Endometrium (tissue), 2 donors: Measurements from ENCODE around the gene HHAT.

ENCODE experiments used
- FAIRE-seq: peaks from 2 replicates; lab custom pipeline; 2012; peaks lifted over from hg19 to GRCh38; lab: Jason Lieb, UNC
- donor health status: control.
- donor health status: control.

The HHAT gene

GRCh38 chr1:210687582-210688279, 359.0 kb downstream of the HHAT start:
- FAIRE-seq: no peak

- no peak for FAIRE-seq
Observed at GRCh38 chr1:210688512-210689234, 360.0 kb downstream of the HHAT start.

GRCh38 chr1:210689826-210690225, 361.1 kb downstream of the HHAT start:
- FAIRE-seq: no peak

DNA sequence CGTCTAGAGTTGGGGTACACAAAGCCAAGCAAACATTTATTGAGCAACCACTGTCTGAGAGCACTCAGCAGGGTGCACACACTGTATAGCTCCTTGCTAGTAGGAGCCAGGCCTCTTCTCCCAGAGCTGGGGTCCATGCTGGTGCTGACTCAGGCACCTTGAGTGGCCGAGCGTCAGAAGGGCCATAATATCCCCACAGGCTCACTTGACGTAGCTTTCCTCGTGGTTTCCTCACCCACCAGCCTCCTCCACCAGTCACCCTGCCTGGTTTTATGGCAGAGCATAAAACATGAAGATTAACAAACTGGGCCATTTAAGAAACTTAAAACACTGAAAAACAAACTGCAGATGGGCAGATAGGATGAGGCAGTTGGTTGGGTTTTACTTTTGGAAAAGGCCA, 361.5 kb downstream of the HHAT start:
- no peak for FAIRE-seq

DNA sequence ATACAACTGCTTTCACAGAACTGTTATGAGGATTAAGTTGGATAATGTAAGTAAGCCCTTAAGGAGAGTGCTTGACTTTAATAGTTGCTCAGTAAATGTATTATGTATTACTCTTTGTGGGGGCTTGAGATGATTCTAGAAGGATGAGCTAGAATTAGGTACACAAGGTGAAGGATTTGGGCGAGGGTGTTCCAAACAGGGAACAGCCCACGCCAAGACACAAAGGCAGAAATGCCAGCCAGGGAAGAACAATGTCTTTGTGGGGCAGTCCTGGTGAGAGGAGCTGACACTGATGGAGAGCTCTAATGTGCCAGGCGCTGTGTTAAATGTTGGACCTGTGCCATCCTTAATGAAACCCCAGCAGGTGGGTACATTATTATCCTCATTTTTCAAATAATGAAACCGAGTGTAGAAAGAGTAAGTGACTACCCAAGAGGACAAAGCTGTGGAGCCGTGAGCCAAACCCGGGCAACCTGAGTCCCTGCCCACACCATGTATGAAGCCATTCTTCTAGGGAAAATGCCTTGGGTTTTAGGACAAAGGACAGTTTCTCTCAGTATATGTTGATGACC, 362.4 kb downstream of the HHAT start:
- FAIRE-seq: no peak

DNA sequence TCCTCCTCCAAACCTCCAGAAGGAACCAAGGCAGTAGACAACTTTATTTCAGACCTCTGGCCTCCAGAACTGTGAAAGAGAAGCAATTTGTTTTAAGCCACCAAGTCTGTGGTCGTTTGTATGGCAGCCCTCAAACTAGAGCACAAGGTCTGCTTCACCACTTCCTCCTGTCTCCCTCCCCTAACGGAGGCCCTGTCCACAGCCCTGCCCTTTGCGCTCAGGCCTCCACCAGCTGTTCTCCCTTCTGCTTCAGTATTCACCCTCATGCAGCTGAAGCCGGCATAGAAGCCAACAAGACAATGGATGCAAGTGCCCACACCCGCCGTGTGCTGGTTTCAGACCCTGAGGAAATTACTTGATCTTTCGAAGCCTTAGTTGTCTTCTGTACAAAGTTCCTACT, 364.1 kb downstream of the HHAT start:
- FAIRE-seq: no peak

DNA sequence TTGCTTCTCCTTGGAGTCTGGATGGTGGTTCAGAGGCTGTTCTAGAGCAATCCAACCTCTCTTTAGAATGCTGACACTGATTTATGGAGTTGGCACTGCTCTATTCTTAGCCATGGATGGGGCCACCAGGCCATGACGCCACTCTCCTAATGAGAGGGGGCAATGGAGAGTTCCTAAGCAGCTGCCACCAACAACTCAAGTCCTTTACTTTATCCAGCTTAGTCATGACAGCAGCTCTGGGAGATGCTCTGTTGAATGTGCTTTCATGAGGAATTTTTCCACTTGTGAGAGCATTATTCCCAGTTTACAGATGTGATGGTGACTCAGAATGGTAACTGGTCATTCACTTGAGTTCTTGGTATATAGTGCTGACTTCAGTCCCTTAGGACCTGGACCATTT, 366.3 kb downstream of the HHAT start:
- no peak for FAIRE-seq

- FAIRE-seq: no peak
Observed at GRCh38 chr1:210696709-210697108, 368.0 kb downstream of the HHAT start.

DNA sequence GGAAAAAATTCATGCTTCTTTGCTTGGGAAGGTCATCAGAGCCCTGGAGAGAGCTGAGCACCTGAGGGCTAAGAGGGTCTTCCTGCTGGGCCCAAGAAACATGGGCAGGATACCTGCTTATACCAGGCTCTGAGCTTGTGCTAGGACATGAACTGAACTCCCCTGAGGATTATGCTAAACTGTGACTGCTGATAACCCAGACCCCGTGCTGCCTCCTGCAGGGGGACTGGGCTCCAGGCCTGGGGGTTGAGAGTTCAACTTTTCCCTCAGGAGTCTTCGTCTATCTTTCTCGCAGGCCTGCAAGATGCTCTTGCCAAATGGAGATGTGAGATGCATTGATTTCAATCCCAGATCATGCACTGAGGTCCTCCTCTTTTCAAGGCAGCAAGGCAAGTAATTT, 368.5 kb downstream of the HHAT start:
- no peak for FAIRE-seq

- no peak for FAIRE-seq
Observed at GRCh38 chr1:210698661-210699060, 370.0 kb downstream of the HHAT start.

GRCh38 chr1:210700083-210700482, 371.4 kb downstream of the HHAT start:
- no peak for FAIRE-seq

GRCh38 chr1:210700511-210700910, 371.8 kb downstream of the HHAT start:
- no peak for FAIRE-seq

DNA sequence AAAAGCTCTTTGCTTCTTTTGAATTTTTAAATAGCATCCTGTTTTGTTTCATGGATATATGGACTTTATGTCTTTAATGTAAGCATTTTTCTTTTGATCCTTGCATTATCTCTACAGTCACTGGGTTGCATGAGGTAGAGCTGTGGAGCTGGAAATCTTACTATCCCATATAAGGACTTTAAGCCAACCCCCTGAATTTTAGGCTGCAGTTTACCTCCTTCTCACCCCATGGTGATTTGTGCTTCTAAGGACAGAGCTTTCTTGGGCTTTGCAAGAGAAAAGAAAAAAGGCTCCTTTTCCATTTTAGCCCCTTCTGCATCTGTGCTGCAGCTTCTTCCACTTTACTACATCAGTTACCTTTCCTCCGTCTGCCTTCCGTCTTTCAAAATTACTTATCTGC, 373.8 kb downstream of the HHAT start:
- FAIRE-seq: no peak

GRCh38 chr1:210703593-210703992, 374.9 kb downstream of the HHAT start:
- no peak for FAIRE-seq

GRCh38 chr1:210705086-210705485, 376.4 kb downstream of the HHAT start:
- no peak for FAIRE-seq

DNA sequence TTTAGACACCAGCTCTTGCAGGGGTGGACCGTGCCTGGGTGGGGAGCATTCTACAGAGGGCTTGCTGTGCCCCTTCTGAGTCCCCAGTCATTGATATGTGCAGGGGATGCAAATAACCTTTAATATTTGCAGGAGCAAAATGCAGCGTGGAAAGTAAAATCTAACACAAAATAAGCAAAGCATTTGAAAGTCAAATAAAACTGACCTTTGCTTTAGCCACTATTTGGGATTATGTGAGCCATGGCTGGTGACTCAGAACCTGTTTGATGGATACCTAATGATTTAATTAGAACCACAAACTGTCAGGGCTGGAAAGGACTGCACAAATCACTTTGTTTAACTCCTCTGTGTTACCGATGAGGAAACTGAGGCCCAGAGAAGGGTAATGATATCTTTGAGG, 377.5 kb downstream of the HHAT start:
- FAIRE-seq: no peak

GRCh38 chr1:210707300-210708240, 378.9 kb downstream of the HHAT start:
- FAIRE-seq: no peak

DNA sequence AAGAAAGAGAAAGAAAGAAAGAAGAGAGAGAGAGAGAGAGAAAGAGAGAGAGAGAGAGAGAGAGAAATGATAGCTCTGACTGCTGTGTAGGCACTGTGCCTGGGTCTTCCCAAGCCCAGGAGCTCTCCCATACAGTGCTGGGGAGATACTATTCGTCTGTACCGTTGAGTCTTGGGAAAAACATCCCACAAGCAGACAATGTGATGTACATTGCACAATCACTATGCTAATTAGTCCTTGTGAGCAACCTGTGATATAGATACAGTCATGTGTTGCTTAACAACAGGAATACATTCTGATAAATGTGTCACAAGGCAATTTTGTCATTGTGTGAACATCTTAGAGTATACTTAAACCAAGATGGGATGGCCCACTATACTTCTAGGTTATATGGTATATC, 381.0 kb downstream of the HHAT start:
- FAIRE-seq: no peak

DNA sequence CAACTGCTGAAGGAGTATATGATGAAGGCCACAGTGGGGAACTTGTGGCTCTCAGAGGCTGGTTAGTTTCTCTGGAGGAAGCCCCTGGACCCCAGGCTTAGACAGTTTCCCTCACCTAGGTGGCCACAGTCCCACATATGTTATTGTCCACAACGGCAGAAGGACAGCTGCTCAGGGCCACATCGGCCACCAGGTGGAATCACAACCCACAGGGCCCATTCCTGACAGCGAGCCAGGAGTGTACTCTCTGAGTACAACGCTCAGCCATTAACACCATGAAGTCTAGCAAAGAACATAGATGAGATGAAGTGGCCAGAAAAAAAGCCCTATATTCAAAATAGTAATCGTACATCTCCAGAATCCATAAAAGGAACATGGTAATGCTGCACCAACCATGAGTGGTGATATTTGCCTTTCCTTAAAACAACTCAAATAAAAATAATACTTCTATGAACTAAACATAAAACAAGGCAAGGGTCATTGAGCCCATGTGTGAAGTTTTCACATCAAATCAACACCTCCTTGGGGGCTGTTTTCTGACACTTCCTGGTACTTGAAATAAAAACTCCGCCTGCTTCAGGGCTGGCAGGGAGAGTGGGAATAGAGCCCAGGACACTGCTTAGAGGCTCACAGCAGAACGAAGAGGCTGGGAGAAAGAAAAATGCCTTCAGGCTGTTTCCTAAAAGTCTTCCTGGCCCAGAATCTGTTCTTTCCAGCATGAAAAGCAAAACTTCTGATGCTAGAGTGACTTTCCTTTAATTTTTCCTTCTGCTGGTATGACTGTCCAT, 383.3 kb downstream of the HHAT start:
- FAIRE-seq: no peak

- no peak for FAIRE-seq
Observed at GRCh38 chr1:210715072-210715471, 386.4 kb downstream of the HHAT start.

- FAIRE-seq: no peak
Observed at GRCh38 chr1:210722410-210723081, 393.8 kb downstream of the HHAT start.
